Measurements from ENCODE around the gene CMKLR1.

Gene CMKLR1

DNA sequence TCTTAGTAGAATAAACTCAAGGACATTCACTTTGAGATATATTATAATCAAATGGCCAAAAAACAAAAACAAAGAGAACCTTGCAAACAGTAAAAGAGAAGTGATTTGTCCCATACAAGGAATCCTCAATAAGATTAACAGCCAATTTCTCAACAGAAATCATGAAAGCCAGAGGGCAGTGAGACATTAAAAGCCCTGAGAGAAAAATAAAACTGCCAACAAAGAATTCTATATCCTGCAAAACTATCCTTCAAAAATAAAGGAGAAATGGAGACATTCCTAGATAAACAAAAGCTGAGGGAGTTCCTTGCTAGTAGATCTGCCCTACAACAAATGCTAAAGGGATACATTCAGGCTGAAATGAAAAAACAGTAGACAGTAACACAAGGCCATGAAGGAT lies 78.1 kb downstream of the CMKLR1 start:
- H4K20me1 ChIP-seq (ENCODE audit: insufficient read depth) = no peaks in the 10 kb centered on the region
- TF ChIP-seq, protein P1, sequence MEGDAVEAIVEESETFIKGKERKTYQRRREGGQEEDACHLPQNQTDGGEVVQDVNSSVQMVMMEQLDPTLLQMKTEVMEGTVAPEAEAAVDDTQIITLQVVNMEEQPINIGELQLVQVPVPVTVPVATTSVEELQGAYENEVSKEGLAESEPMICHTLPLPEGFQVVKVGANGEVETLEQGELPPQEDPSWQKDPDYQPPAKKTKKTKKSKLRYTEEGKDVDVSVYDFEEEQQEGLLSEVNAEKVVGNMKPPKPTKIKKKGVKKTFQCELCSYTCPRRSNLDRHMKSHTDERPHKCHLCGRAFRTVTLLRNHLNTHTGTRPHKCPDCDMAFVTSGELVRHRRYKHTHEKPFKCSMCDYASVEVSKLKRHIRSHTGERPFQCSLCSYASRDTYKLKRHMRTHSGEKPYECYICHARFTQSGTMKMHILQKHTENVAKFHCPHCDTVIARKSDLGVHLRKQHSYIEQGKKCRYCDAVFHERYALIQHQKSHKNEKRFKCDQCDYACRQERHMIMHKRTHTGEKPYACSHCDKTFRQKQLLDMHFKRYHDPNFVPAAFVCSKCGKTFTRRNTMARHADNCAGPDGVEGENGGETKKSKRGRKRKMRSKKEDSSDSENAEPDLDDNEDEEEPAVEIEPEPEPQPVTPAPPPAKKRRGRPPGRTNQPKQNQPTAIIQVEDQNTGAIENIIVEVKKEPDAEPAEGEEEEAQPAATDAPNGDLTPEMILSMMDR (conservative IDR thresholded peaks at IDR 0.05; ENCODE audit: low read depth, low read length) = no peak

DNA sequence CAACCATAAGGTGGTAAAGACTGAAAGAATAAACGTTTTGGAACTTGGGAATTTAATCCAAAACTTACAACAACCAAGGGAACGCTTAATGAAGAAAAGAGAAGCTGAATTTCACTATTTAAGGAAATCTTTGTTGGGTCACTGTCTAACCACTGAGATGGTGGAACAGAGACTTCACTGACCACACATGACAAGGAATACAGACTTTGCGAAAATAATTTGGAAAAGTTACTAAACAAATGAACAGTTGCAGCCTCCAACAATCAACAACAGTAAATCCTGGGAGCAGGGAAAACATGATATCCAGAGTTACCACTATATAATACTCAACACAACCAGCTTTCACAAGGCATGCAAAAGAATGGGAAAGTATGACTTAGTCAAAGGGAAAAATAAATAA lies 79.1 kb downstream of the CMKLR1 start:
- Histone ChIP-seq H3K4me3 (IDR thresholded peaks at IDR 0.05; ENCODE audit: insufficient read depth, low read depth, low read length) (no peak overlapping the region), H3K36me3 (ENCODE audit: insufficient read depth) (no peaks in the 10 kb centered on the region), H3K79me2 (ENCODE audit: insufficient read depth, low read depth) (no peaks in the 10 kb centered on the region), H3K27ac (no peak overlapping the region), H3K9ac (no peak overlapping the region), H3K4me1 (ENCODE audit: low read depth, poor library complexity, severe bottlenecking) (no peaks in the 10 kb centered on the region), H3K27me3 (ENCODE audit: insufficient read depth, low read depth) (no peaks in the 10 kb centered on the region), H2AFZ (ENCODE audit: low read depth) (no peak overlapping the region), H3K4me2 (no peak overlapping the region), H4K20me1 (ENCODE audit: insufficient read depth) (no peaks in the 10 kb centered on the region)
- TF ChIP-seq, protein P1 (conservative IDR thresholded peaks at IDR 0.05; ENCODE audit: low read depth, low read length) = no peak

More for the DNA sequence above, 78.1 kb downstream of the CMKLR1 start:
- H3K4me2 ChIP-seq = no peak overlapping the region
- no peaks in the 10 kb centered on the region for H3K27me3 ChIP-seq (ENCODE audit: insufficient read depth, low read depth)
- no peaks in the 10 kb centered on the region for H3K79me2 ChIP-seq (ENCODE audit: insufficient read depth, low read depth)
- H3K4me1 ChIP-seq (ENCODE audit: low read depth, poor library complexity, severe bottlenecking) = no peaks in the 10 kb centered on the region
- H3K27ac ChIP-seq = no peak overlapping the region
- H3K9ac ChIP-seq = no peak overlapping the region
- H3K36me3 ChIP-seq (ENCODE audit: insufficient read depth) = no peaks in the 10 kb centered on the region
- no peak overlapping the region for H2AFZ ChIP-seq (ENCODE audit: low read depth)
- no peak overlapping the region for H3K4me3 ChIP-seq (IDR thresholded peaks at IDR 0.05; ENCODE audit: insufficient read depth, low read depth, low read length)

DNA sequence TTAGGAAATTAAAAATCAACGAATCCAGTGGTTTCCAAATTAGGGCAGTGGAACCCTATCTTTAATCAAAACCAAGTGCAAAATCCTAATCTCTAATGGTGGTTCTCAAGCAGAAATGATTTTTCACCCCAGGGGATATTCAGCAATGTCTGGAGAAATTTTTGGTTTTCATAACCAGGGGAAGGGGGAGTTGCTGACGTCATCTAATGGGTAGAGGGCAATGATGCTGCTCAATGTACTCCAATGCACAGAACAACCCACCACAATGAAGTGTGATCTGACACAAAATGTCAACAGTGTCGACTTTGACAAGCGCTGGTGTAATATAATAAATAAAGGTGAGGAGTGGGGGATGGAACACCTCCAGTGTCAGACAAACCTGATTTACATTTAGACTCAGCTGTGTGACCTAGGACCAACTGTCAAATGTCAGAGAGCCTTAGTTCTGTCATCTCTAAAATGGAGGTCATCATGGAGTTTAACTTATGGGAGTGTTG lies 81.5 kb downstream of the CMKLR1 start:
- Histone ChIP-seq H3K79me2 (ENCODE audit: insufficient read depth, low read depth) (no peaks in the 10 kb centered on the region), H3K9ac (no peak overlapping the region), H3K4me2 (no peak overlapping the region), H4K20me1 (ENCODE audit: insufficient read depth) (no peaks in the 10 kb centered on the region), H3K36me3 (ENCODE audit: insufficient read depth) (no peaks in the 10 kb centered on the region), H3K4me3 (IDR thresholded peaks at IDR 0.05; ENCODE audit: insufficient read depth, low read depth, low read length) (no peak overlapping the region), H2AFZ (ENCODE audit: low read depth) (no peak overlapping the region), H3K27me3 (ENCODE audit: insufficient read depth, low read depth) (no peaks in the 10 kb centered on the region), H3K4me1 (ENCODE audit: low read depth, poor library complexity, severe bottlenecking) (no peaks in the 10 kb centered on the region), H3K27ac (no peak overlapping the region)
- TF ChIP-seq, protein P1 (conservative IDR thresholded peaks at IDR 0.05; ENCODE audit: low read depth, low read length) = no peak

DNA sequence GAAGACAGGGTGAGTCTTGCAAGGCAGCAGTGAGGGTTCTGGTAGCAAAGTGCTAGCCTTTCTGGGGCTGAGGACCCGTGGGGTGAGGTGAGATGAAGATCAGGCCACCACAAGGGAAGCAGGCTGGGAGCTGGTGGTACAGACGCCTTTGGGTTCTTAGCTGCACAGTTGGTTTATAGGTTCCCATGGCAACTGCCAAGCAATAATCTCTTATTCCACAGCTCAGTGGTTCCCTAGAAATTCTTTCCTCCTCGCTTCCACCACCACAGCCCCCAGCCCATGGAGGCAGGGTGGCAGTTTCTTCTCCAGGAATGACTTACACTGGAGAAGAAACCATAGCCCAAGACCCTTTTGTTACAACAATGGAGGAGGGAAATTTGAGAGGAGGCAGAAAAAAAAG lies 82.1 kb downstream of the CMKLR1 start:
- TF ChIP-seq, protein P1 (conservative IDR thresholded peaks at IDR 0.05; ENCODE audit: low read depth, low read length) = no peak
- H2AFZ ChIP-seq (ENCODE audit: low read depth) = no peak overlapping the region
- H3K4me1 ChIP-seq (ENCODE audit: low read depth, poor library complexity, severe bottlenecking) = no peaks in the 10 kb centered on the region
- H3K79me2 ChIP-seq (ENCODE audit: insufficient read depth, low read depth) = no peaks in the 10 kb centered on the region
- H3K4me3 ChIP-seq (IDR thresholded peaks at IDR 0.05; ENCODE audit: insufficient read depth, low read depth, low read length) = no peak overlapping the region
- H3K36me3 ChIP-seq (ENCODE audit: insufficient read depth) = no peaks in the 10 kb centered on the region
- H3K27ac ChIP-seq = no peak overlapping the region
- H3K4me2 ChIP-seq = no peak overlapping the region
- H4K20me1 ChIP-seq (ENCODE audit: insufficient read depth) = no peaks in the 10 kb centered on the region
- H3K9ac ChIP-seq = no peak overlapping the region
- H3K27me3 ChIP-seq (ENCODE audit: insufficient read depth, low read depth) = no peaks in the 10 kb centered on the region
